OCI-LY7 (cell line): ENCODE results near the gene RAP1A.

ENCODE experiments used
- EZH2phosphoT487 ChIP-seq: fragments of 200-600 bp; sonication (generic); IDR thresholded peaks from 2 replicates; pipeline ENCODE4 v1.6.1; 2018; ENCODE audit warnings: low read depth, borderline replicate concordance, mild to moderate bottlenecking, mixed run types, antibody characterized with exemption, low read length, moderate library complexity, mixed read lengths
- TF ChIP-seq, protein P1 (sequence below): fragments of 200-600 bp; sonication (generic); conservative IDR thresholded peaks from 2 replicates; pipeline ENCODE4 v1.5.1; 2014; ENCODE audit warnings: mild to moderate bottlenecking, antibody characterized with exemption, low read length, moderate library complexity, mixed read lengths

GRCh38 chr1:111720274-111720976, 100.8 kb downstream of the RAP1A start:
- TF ChIP-seq, protein P1, sequence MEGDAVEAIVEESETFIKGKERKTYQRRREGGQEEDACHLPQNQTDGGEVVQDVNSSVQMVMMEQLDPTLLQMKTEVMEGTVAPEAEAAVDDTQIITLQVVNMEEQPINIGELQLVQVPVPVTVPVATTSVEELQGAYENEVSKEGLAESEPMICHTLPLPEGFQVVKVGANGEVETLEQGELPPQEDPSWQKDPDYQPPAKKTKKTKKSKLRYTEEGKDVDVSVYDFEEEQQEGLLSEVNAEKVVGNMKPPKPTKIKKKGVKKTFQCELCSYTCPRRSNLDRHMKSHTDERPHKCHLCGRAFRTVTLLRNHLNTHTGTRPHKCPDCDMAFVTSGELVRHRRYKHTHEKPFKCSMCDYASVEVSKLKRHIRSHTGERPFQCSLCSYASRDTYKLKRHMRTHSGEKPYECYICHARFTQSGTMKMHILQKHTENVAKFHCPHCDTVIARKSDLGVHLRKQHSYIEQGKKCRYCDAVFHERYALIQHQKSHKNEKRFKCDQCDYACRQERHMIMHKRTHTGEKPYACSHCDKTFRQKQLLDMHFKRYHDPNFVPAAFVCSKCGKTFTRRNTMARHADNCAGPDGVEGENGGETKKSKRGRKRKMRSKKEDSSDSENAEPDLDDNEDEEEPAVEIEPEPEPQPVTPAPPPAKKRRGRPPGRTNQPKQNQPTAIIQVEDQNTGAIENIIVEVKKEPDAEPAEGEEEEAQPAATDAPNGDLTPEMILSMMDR = no peak
- TF ChIP-seq EZH2phosphoT487 = no peak
